Keratinocyte (primary cell): Measurements from ENCODE around the gene PTPRN2.

Experiments used
- CTCF ChIP-seq, 3 experiments: IDR thresholded peaks in 1 of 3; conservative IDR thresholded peaks in 1 of 3; optimal IDR thresholded peaks in 1 of 3; 2 replicates in 2 of 3; 3 replicates in 1 of 3; pipeline versions ENCODE3 to v1.5.1; 2011; ENCODE audit warnings: low read length in 3 of 3, mild to moderate bottlenecking in 3 of 3, moderate library complexity in 2 of 3, control low read depth in 1 of 3, inconsistent platforms in 1 of 3; ENCODE audit not compliant: insufficient read depth in 2 of 3; ENCODE audit errors: extremely low read depth in 1 of 3
- EZH2 ChIP-seq: IDR thresholded peaks from one replicate; pipeline ENCODE4 v1.6.1; 2012; ENCODE audit warnings: inconsistent platforms, mild to moderate bottlenecking, low read length, moderate library complexity

- no peak for TF ChIP-seq CTCF (optimal IDR thresholded peaks at IDR 0.05 in 1 of 3, IDR thresholded peaks at IDR 0.05 in 1 of 3, conservative IDR thresholded peaks at IDR 0.05 in 1 of 3; ENCODE audit: extremely low read depth in 1 of 3, insufficient read depth in 2 of 3, low read length in 3 of 3)
- TF ChIP-seq EZH2, result no peak
These were observed 807.3 kb downstream of the PTPRN2 start for GRCh38 chr7:157780312-157780711.
